Left lung (tissue), 10 donors: ENCODE data around the gene RIOK3. TPM values are rescaled to one million over a fixed set of nuclear protein-coding genes. Genes with fewer than 3 reads are reported as not detected.

Source experiments
- ATAC-seq: fragments of 200-7000 bp; cut with Tn5 transposase; one replicate; pipeline ENCODE4 v1.9.1; 2020; ENCODE audit warnings: moderate library complexity
- DNase-seq, 4 donors: peaks; one replicate each; pipeline ENCODE4 v3.0.0-alpha.2; 2013 to 2020
- H3K27ac ChIP-seq, 2 donors: fragments of 200-600 bp; sonication (generic) in 1 of 2; one replicate each; pipeline versions ENCODE4 v1.5.0 to v1.8.0; 2020 to 2021
- H3K27me3 ChIP-seq, 2 donors: fragments of 200-600 bp; sonication (generic) in 1 of 2; one replicate each; pipeline versions ENCODE4 v1.5.0 to v1.8.0; 2020 to 2021
- H3K36me3 ChIP-seq, 2 donors: fragments of 200-600 bp; sonication (generic) in 1 of 2; one replicate each; pipeline versions ENCODE4 v1.5.0 to v1.8.0; 2020 to 2021
- H3K4me1 ChIP-seq, 2 donors: fragments of 200-600 bp; one replicate each; pipeline ENCODE4 v1.8.0; 2021
- H3K4me3 ChIP-seq, 2 donors: fragments of 200-600 bp; sonication (generic) in 1 of 2; one replicate each; pipeline versions ENCODE4 v1.5.0 to v1.8.0; 2020 to 2021; ENCODE audit warnings: mild to moderate bottlenecking in 1 of 2
- H3K9me3 ChIP-seq, 2 donors: fragments of 200-600 bp; sonication (generic) in 1 of 2; one replicate each; pipeline versions ENCODE4 v1.5.0 to v1.8.0; 2020 to 2021
- CTCF ChIP-seq, 2 donors: fragments of 200-600 bp; sonication (generic) in 1 of 2; IDR thresholded peaks; one replicate each; pipeline versions ENCODE4 v1.5.0 to v1.8.0; 2021; ENCODE audit warnings: antibody characterized with exemption in 2 of 2
- intact Hi-C, 2 donors: fragments of 100-400 bp; cut with DNase I; formaldehyde crosslinking; loops; one replicate each; pipeline versions ENCODE4 v1.11.2 to v1.14.2; 2022
- polyA plus RNA-seq, 6 donors: library from polyadenylated mRNA; unstranded; fragments of 120-200 nt; gene quantifications; one replicate each; pipeline ENCODE4 v1.2.1, GENCODE V29; 2013; ENCODE audit not compliant: insufficient read length in 6 of 6
- total RNA-seq, 2 donors: library from RNA; stranded (reverse); fragmentation: NEBNext Ultra II Directional; extraction: Animal tissue kit (Norgen Biotek cat#: 25700); gene quantifications; one replicate each; pipeline ENCODE4 v1.2.1, GENCODE V29; 2021
- donor health status: DM: no; HTN: yes; CAD: no.
- donor health status: DM: no; HTN: no; CAD: no.

The RIOK3 gene
- total and polyA plus RNA-seq, 8 donors, result 55.3 to 79.7 (median 66.9) TPM

GRCh38 chr18:23521271-23521670 lies 68.2 kb downstream of the RIOK3 start:
- no peak for TF ChIP-seq CTCF (IDR thresholded peaks at IDR 0.05)
- H3K9me3 ChIP-seq, result no peaks in the 10 kb centered on the region
- H3K4me3 ChIP-seq, result no peak overlapping the region
- H3K36me3 ChIP-seq, result peaks cover 0 to 100% of the 10 kb centered on the region in 2 donors
- intact Hi-C loops, result no loop called here
- H3K4me1 ChIP-seq, result peaks cover 10 to 39% of the 10 kb centered on the region in 2 donors
- no peak for DNase-seq
- H3K27me3 ChIP-seq, result no peaks in the 10 kb centered on the region
- no peak for ATAC-seq
- H3K27ac ChIP-seq, result peak overlapping the region; percentile 15 to 65

DNA sequence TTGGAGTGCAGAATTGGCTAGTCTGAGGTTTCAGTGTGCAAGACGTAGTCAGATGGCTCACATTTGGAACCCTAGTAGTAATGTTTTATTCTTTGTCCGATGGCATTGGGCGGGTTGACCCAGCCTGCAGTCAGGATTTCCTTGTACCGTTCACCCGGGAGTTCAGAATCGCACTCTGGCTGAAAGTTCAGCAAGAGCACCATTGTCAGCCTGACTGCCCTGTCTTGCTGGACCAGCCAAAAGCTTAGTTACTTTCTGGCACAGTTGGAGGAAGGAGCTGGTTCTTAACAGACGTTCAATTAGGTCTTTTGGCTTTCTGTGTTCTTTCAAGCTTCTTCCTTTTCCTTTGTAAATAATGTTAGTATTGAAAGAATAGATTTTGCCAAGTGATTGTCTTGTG lies 68.8 kb downstream of the RIOK3 start:
- DNase-seq (no peak), ATAC-seq (no peak)
- TF ChIP-seq CTCF (IDR thresholded peaks at IDR 0.05), result no peak
- peaks cover 10 to 37% of the 10 kb centered on the region in 2 donors for H3K4me1 ChIP-seq
- peaks cover 0 to 100% of the 10 kb centered on the region in 2 donors for H3K36me3 ChIP-seq
- H3K4me3 ChIP-seq, result no peak overlapping the region
- no peaks in the 10 kb centered on the region for H3K27me3 ChIP-seq
- no peaks in the 10 kb centered on the region for H3K9me3 ChIP-seq
- intact Hi-C loops, result no loop called here
- peak overlapping the region; percentile 15 to 65 for H3K27ac ChIP-seq

DNA sequence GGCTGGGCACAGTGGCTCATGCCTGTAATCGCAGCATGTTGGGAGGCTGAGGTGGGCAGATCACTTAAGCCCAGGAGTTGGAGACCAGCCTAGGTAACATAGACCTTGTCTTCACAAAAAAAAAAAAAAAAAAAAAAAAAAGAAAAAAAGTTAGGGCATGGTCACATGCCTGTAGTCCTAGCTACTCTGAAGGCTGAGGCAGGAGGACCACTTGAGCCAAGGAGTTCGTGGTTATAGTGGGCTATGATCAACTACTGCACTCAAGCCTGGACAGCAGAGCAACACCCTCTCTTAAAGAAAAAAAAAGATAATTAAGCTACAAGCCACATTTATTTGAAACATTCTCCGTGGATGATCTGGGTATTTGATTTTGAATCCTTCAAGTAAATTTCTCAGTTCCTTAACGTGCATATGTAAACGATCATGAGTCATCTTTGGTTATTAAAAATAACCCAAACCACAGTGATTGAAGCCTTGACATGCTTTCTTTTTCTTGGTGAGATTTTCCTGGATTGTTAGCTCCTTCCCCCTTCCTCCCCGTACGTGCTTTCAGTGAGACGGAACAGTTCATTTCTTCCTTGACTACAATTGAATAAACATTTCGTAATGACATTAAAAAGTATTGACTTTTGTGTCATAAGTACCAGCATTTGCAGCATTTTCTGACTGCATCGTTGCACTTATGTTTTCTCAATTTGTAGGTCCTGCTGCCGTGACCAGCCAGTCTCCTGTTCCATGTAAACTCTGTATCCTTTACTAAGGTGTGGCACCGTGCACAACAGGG lies 70.5 kb downstream of the RIOK3 start:
- Histone ChIP-seq H3K27ac (peak overlapping the region in 1 of 2 donors; percentile 49), H3K27me3 (no peaks in the 10 kb centered on the region), H3K9me3 (no peaks in the 10 kb centered on the region), H3K36me3 (peaks cover 0 to 100% of the 10 kb centered on the region in 2 donors), H3K4me3 (no peak overlapping the region), H3K4me1 (peaks cover 10 to 45% of the 10 kb centered on the region in 2 donors)
- intact Hi-C loops, result no loop called here
- DNase-seq, result no peak
- no peak for TF ChIP-seq CTCF (IDR thresholded peaks at IDR 0.05)
- ATAC-seq, result peak; percentile 77

GRCh38 chr18:23524213-23524707 lies 71.2 kb downstream of the RIOK3 start:
- Histone ChIP-seq H3K9me3 (no peaks in the 10 kb centered on the region), H3K4me3 (no peak overlapping the region), H3K27ac (peak overlapping the region in 1 of 2 donors; percentile 49), H3K27me3 (no peaks in the 10 kb centered on the region), H3K4me1 (peaks cover 10 to 51% of the 10 kb centered on the region in 2 donors), H3K36me3 (peaks cover 0 to 100% of the 10 kb centered on the region in 2 donors)
- intact Hi-C loops, result no loop called here
- no peak for TF ChIP-seq CTCF (IDR thresholded peaks at IDR 0.05)
- ATAC-seq, result no peak
- no peak for DNase-seq

DNA sequence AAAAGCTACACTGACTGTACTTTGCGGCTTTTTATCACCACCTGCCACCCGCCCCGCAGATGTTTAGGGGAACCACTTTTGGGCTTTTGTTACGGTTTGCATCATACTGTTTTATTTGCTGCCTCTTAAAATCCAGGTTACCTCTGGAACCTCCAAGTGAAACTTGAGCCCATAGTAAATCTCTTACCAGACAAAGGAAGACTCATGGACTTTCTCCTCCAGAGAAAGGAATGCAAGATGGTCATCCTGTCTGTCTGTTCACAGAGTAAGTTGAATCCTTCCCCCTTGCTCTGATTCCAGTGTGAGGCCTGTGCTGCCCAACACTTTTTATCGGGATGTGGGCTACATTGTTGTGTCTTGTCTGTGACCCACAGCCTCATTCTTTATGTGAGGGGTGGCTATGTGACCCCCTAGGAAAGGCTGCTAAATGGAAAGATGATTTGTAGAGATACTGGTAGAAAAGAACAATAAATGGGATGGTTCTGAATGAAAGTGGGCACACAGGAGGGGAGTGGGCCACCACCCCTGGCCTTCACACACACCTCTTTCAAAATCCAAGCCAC lies 73.5 kb downstream of the RIOK3 start:
- H3K27me3 ChIP-seq, result no peaks in the 10 kb centered on the region
- H3K9me3 ChIP-seq, result no peaks in the 10 kb centered on the region
- H3K4me1 ChIP-seq, result peaks cover 10 to 61% of the 10 kb centered on the region in 2 donors
- no peak overlapping the region for H3K27ac ChIP-seq
- ATAC-seq, result no peak
- TF ChIP-seq CTCF (IDR thresholded peaks at IDR 0.05), result no peak
- intact Hi-C loops, result no loop called here
- peaks cover 0 to 100% of the 10 kb centered on the region in 2 donors for H3K36me3 ChIP-seq
- no peak overlapping the region for H3K4me3 ChIP-seq
- DNase-seq, result no peak
